Measurements from ENCODE around the gene PTPRH. TPM values are rescaled to one million over a fixed set of nuclear protein-coding genes. Genes with fewer than 3 reads are reported as not detected.
"Not testable (repeated sequence)": the region's sequence is repeated elsewhere in the genome, so short reads cannot be mapped to it uniquely, and the experiment has no call there.

Gene PTPRH
- total RNA-seq, 5 donors from 2014 or later (not counting 1 experiment from before 2014, with no cell fraction given), result 0.16 to 1.1 (median 0.51) TPM; not detected in 2

DNA sequence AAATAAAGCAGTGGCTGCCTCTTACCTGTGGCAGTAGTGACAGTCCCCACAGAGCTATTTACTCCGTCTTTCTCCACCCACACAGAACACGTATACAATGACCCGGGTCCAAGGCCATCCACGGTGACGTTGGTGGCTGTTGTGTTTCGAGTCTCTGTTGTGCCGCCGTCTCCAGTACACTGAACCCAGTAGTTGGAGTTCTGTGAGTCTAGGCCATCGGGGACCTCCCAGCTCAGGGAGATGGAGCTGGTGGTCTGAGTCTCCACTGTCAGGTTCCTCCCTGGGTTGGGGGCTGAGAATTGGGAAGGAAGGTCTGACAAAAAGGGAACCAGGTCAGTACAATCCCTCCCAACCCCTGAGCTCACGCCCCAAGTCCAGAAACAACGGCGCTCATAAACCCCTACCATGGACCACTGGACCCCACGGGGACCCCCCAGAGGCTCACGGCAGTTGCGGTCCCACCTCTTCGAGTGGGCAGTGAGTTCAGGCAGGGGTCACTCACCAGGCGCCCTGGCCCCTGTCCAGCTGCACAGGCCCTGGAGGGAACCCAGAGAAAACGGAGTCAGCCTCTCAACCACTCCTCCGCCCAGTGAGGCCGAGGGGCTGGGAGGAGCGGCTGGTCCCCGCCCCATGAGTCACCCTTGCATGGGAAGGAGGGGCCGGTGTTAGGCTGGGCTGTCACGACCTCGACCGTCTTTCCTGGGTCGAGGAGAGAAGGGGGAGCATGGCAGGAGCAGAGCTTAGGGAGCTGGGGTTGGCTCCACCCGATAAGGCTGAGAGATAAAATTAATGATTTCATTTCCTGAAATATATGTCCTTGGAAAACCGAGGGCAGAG lies 2.4 kb downstream of the PTPRH start:
- no peaks in the 10 kb centered on the region for H3K9me3 Mint-ChIP-seq
- peak in 2 of 35 experiments; percentile 15 to 16 for DNase-seq
- peaks cover 0 to 5% of the 10 kb centered on the region in 2 experiments for H3K4me1 ChIP-seq (ENCODE audit: control insufficient read depth in 1 of 2, extremely low read depth in 1 of 2, insufficient read depth in 2 of 2, low read length in 2 of 2)
- H3K27me3 ChIP-seq (replicated peaks in 1 of 2; ENCODE audit: control insufficient read depth in 2 of 2, extremely low read depth in 1 of 2, insufficient read depth in 2 of 2, low read length in 1 of 2), result peaks cover 0 to 56% of the 10 kb centered on the region in 2 experiments
- CTCF ChIA-PET, result no interaction called here
- no peak overlapping the region for H3K4me3 Mint-ChIP-seq
- H3K27ac ChIP-seq (ENCODE audit: low read length), result no peak overlapping the region
- H3K36me3 ChIP-seq (ENCODE audit: control insufficient read depth in 2 of 2, extremely low read depth in 1 of 2, insufficient read depth in 1 of 2, low read length in 1 of 2), result no peaks in the 10 kb centered on the region
- no peaks in the 10 kb centered on the region for H3K36me3 Mint-ChIP-seq
- no peaks in the 10 kb centered on the region for H3K9me3 ChIP-seq
- WGBS (ENCODE audit: insufficient coverage), result 41% methylated on average over 17 of the region's 29 CpGs
- H3K27me3 Mint-ChIP-seq, result peaks cover 38 to 59% of the 10 kb centered on the region in 2 donors
- ATAC-seq (replicated peaks in 1 of 4), result peak in 2 of 4 experiments; percentile 33 to 61
- H3K4me3 ChIP-seq (ENCODE audit: control insufficient read depth in 1 of 2, extremely low read depth in 1 of 2, low read length in 1 of 2), result no peak overlapping the region
- H3K4me1 Mint-ChIP-seq, result peaks cover 0 to 3% (median 0%) of the 10 kb centered on the region in 3 donors
- POLR2A ChIA-PET, result no interaction called here
- H3K27ac Mint-ChIP-seq, result peak overlapping the region in 1 of 2 donors; percentile 12

DNA sequence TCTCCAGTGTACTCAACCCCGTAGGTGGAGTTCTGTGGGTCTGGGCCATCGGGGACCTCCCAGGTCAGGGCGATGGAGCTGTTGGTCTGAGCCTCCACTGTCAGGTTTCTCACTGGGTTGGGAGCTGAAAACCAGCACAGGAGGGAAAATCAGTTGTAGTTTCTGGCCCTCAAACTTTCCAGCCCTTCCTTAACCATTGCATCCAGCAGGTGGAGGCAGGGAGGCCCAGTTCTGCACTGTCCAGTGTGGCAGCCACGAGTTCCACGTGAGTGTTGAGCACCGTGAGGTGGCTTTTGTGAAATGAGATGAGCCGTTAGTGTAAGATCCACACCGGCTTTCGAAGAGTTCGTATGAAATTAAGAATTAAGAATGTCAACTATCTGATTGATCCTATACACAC lies 7.1 kb downstream of the PTPRH start:
- H3K4me1 ChIP-seq (ENCODE audit: control insufficient read depth in 1 of 2, extremely low read depth in 1 of 2, insufficient read depth in 2 of 2, low read length in 2 of 2); H3K4me1 Mint-ChIP-seq; POLR2A ChIA-PET; H3K9me3 ChIP-seq; H3K27ac Mint-ChIP-seq; H3K4me3 Mint-ChIP-seq; CTCF ChIA-PET; H3K36me3 ChIP-seq (ENCODE audit: control insufficient read depth in 2 of 2, extremely low read depth in 1 of 2, insufficient read depth in 1 of 2, low read length in 1 of 2); H3K36me3 Mint-ChIP-seq; H3K27ac ChIP-seq (ENCODE audit: low read length); H3K9me3 Mint-ChIP-seq; H3K4me3 ChIP-seq (ENCODE audit: control insufficient read depth in 1 of 2, extremely low read depth in 1 of 2, low read length in 1 of 2): not testable (repeated sequence)
- H3K27me3 Mint-ChIP-seq, result peaks cover 38 to 60% of the 10 kb centered on the region in 2 donors
- peak in 2 of 4 experiments; percentile 35 to 45 for ATAC-seq (replicated peaks in 1 of 4)
- peak in 3 of 35 experiments; percentile 14 to 30 (median 24) for DNase-seq
- peaks cover 0 to 68% of the 10 kb centered on the region in 2 experiments for H3K27me3 ChIP-seq (replicated peaks in 1 of 2; ENCODE audit: control insufficient read depth in 2 of 2, extremely low read depth in 1 of 2, insufficient read depth in 2 of 2, low read length in 1 of 2)
- WGBS (ENCODE audit: insufficient coverage), result 80% methylated on average over 2 of the region's 10 CpGs

DNA sequence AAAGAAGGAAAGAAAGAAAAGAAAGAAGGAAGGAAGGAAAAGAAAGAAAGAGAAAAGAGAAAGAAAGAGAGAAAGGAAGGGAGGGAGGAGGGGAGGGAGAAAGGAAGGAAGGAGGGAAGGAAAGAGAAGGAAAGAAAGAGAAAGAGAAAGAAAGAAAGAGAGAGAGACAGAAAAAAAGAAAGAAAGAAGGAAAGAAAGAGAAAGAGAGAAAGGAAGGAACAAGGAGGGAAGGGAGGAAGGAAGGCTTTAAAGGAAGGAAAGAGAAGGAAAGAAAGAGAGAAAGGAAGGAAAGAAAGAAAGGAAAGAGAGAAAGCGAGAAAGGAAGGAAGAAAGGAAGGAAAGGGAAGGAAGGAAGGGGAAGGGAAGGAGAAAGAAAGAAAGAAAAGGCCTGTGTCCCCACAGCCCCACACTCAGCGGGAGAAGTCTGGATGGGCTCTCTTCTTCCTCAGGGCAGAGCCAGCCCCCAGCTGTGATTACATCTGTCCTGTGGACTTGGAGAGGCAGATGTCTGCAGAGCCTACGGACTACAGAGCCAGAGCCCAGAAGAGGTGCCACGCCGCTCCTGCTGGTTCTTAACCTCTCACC lies 9.6 kb downstream of the PTPRH start:
- Histone ChIP-seq H3K9me3 (no peaks in the 10 kb centered on the region), H3K27me3 (replicated peaks in 1 of 2; ENCODE audit: control insufficient read depth in 2 of 2, extremely low read depth in 1 of 2, insufficient read depth in 2 of 2, low read length in 1 of 2) (peaks cover 0 to 58% of the 10 kb centered on the region in 2 experiments), H3K4me1 (ENCODE audit: control insufficient read depth in 1 of 2, extremely low read depth in 1 of 2, insufficient read depth in 2 of 2, low read length in 2 of 2) (no peaks in the 10 kb centered on the region), H3K27ac (ENCODE audit: low read length) (no peak overlapping the region), H3K36me3 (ENCODE audit: control insufficient read depth in 2 of 2, extremely low read depth in 1 of 2, insufficient read depth in 1 of 2, low read length in 1 of 2) (no peaks in the 10 kb centered on the region), H3K4me3 (ENCODE audit: control insufficient read depth in 1 of 2, extremely low read depth in 1 of 2, low read length in 1 of 2) (no peak overlapping the region)
- no peak overlapping the region for H3K27ac Mint-ChIP-seq
- WGBS (ENCODE audit: insufficient coverage), result 80% methylated on average over 1 of the region's 5 CpGs
- H3K9me3 Mint-ChIP-seq, result no peaks in the 10 kb centered on the region
- H3K4me3 Mint-ChIP-seq, result no peak overlapping the region
- no peaks in the 10 kb centered on the region for H3K4me1 Mint-ChIP-seq
- ChIA-PET CTCF (no interaction called here), POLR2A (no interaction called here)
- ATAC-seq (replicated peaks in 1 of 4) (no peak), DNase-seq (no peak)
- no peaks in the 10 kb centered on the region for H3K36me3 Mint-ChIP-seq
- H3K27me3 Mint-ChIP-seq, result peaks cover 26 to 39% of the 10 kb centered on the region in 2 donors

DNA sequence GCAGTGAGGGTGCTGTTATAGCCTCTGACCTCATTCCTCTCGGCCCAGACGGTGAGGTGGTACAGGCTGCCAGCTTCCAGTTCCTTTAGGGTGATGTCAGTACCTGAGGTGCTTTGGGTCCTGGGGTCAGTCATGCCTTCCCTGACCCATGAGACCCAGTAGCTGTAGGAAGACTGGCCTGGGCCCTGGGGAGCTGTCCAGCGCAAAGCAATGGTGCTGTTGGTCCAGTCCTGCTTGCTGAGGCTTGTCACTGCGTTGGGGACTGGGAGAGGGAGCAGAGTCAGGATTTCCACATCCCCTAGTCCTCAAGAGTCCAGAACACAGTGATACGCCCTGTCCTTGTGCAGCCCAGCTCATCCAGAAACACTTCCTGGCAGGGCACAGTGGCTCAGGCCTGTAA lies 10.7 kb downstream of the PTPRH start:
- WGBS (ENCODE audit: insufficient coverage), result 56% methylated on average over 3 of the region's 5 CpGs
- no peak for DNase-seq
- H3K27me3 Mint-ChIP-seq, result peaks cover 28 to 29% of the 10 kb centered on the region in 2 donors
- H3K9me3 ChIP-seq, result no peaks in the 10 kb centered on the region
- ChIA-PET CTCF (no interaction called here), POLR2A (no interaction called here)
- no peak for ATAC-seq (replicated peaks in 1 of 4)
- H3K4me1 ChIP-seq (ENCODE audit: control insufficient read depth in 1 of 2, extremely low read depth in 1 of 2, insufficient read depth in 2 of 2, low read length in 2 of 2), result no peaks in the 10 kb centered on the region
- no peaks in the 10 kb centered on the region for H3K4me1 Mint-ChIP-seq
- H3K4me3 Mint-ChIP-seq, result no peak overlapping the region
- H3K27ac Mint-ChIP-seq, result no peak overlapping the region
- H3K27me3 ChIP-seq (replicated peaks in 1 of 2; ENCODE audit: control insufficient read depth in 2 of 2, extremely low read depth in 1 of 2, insufficient read depth in 2 of 2, low read length in 1 of 2), result peaks cover 0 to 52% of the 10 kb centered on the region in 2 experiments
- no peak overlapping the region for H3K27ac ChIP-seq (ENCODE audit: low read length)
- H3K36me3 ChIP-seq (ENCODE audit: control insufficient read depth in 2 of 2, extremely low read depth in 1 of 2, insufficient read depth in 1 of 2, low read length in 1 of 2), result no peaks in the 10 kb centered on the region
- H3K36me3 Mint-ChIP-seq, result no peaks in the 10 kb centered on the region
- H3K9me3 Mint-ChIP-seq, result no peaks in the 10 kb centered on the region
- H3K4me3 ChIP-seq (ENCODE audit: control insufficient read depth in 1 of 2, extremely low read depth in 1 of 2, low read length in 1 of 2), result no peak overlapping the region

DNA sequence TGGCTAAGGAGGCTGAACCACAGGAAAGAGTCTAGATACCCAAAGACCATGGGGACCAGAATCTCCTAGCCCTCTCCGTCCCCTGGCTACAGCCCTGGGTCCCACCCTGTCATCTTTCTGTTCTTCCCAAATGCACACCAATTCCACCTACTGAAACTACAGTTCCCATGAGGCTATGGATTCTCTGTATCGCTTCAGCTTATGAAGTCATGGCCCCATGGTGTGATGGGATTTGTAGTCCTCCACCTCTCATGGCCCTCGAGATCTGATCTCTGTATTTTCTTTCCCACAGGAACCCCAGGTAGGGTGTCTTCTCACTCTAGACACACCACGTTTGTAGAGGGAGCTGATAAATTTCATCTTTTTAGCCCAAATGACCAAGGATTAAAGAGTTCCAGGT lies 11.8 kb downstream of the PTPRH start:
- no peaks in the 10 kb centered on the region for H3K4me1 ChIP-seq (ENCODE audit: control insufficient read depth in 1 of 2, extremely low read depth in 1 of 2, insufficient read depth in 2 of 2, low read length in 2 of 2)
- ChIA-PET CTCF (no interaction called here), POLR2A (no interaction called here)
- H3K4me1 Mint-ChIP-seq, result no peaks in the 10 kb centered on the region
- no peaks in the 10 kb centered on the region for H3K9me3 ChIP-seq
- peaks cover 26 to 27% of the 10 kb centered on the region in 2 donors for H3K27me3 Mint-ChIP-seq
- no peaks in the 10 kb centered on the region for H3K36me3 Mint-ChIP-seq
- no peaks in the 10 kb centered on the region for H3K36me3 ChIP-seq (ENCODE audit: control insufficient read depth in 2 of 2, extremely low read depth in 1 of 2, insufficient read depth in 1 of 2, low read length in 1 of 2)
- no CpG with 5 or more reads among the region's 4 CpGs for WGBS (ENCODE audit: insufficient coverage)
- no peaks in the 10 kb centered on the region for H3K9me3 Mint-ChIP-seq
- H3K27ac Mint-ChIP-seq, result no peak overlapping the region
- no peak overlapping the region for H3K4me3 Mint-ChIP-seq
- DNase-seq (no peak), ATAC-seq (replicated peaks in 1 of 4) (peak in 1 of 4 experiments; percentile 42)
- H3K27ac ChIP-seq (ENCODE audit: low read length), result no peak overlapping the region
- H3K27me3 ChIP-seq (replicated peaks in 1 of 2; ENCODE audit: control insufficient read depth in 2 of 2, extremely low read depth in 1 of 2, insufficient read depth in 2 of 2, low read length in 1 of 2), result peaks cover 0 to 61% of the 10 kb centered on the region in 2 experiments
- H3K4me3 ChIP-seq (ENCODE audit: control insufficient read depth in 1 of 2, extremely low read depth in 1 of 2, low read length in 1 of 2), result no peak overlapping the region

DNA sequence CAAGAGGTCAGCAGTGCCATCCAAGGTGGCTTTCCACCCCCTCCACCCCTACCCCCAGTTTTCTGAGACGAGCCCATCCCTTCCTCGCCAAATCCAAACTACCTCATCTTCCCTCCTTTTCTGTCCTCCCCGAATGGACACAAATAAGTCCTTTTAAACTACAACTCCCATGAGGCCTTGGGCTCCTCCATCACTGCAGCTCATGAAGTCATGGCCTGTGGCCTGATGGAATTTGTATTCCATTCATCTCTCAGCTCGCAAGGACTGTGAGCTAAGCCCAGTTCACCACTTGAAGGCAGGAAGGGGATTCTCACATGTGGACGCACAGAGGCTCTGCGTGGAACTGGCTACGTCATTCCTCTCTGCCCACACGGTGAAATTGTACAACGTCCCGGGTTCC lies 12.5 kb downstream of the PTPRH start:
- Mint-ChIP-seq H3K4me3 (no peak overlapping the region), H3K27ac (no peak overlapping the region), H3K9me3 (no peaks in the 10 kb centered on the region), H3K27me3 (peaks cover 23 to 25% of the 10 kb centered on the region in 2 donors), H3K36me3 (no peaks in the 10 kb centered on the region), H3K4me1 (no peaks in the 10 kb centered on the region)
- Histone ChIP-seq H3K4me1 (ENCODE audit: control insufficient read depth in 1 of 2, extremely low read depth in 1 of 2, insufficient read depth in 2 of 2, low read length in 2 of 2) (no peaks in the 10 kb centered on the region), H3K9me3 (no peaks in the 10 kb centered on the region), H3K27ac (ENCODE audit: low read length) (no peak overlapping the region), H3K36me3 (ENCODE audit: control insufficient read depth in 2 of 2, extremely low read depth in 1 of 2, insufficient read depth in 1 of 2, low read length in 1 of 2) (no peaks in the 10 kb centered on the region), H3K27me3 (replicated peaks in 1 of 2; ENCODE audit: control insufficient read depth in 2 of 2, extremely low read depth in 1 of 2, insufficient read depth in 2 of 2, low read length in 1 of 2) (peaks cover 0 to 58% of the 10 kb centered on the region in 2 experiments), H3K4me3 (ENCODE audit: control insufficient read depth in 1 of 2, extremely low read depth in 1 of 2, low read length in 1 of 2) (no peak overlapping the region)
- POLR2A ChIA-PET, result no interaction called here
- CTCF ChIA-PET, result no interaction called here
- WGBS (ENCODE audit: insufficient coverage), result 89% methylated on average over 10 of the region's 10 CpGs
- no peak for ATAC-seq (replicated peaks in 1 of 4)
- no peak for DNase-seq

Data from T-cell (primary cell).